Measurements from ENCODE around the gene PARD3. TPM values are rescaled to one million over a fixed set of nuclear protein-coding genes. Genes with fewer than 3 reads are reported as not detected.
A peak's percentile ranks its signal among the peaks of the same experiment; 100 is the strongest.
"Not testable (repeated sequence)": the region's sequence is repeated elsewhere in the genome, so short reads cannot be mapped to it uniquely, and the experiment has no call there.

PARD3 gene
- total RNA-seq, 1 donor from 2014 or later: 39.6 TPM

GRCh38 chr10:34078745-34079470, 736.2 kb downstream of the PARD3 start:
- DNase-seq (ENCODE audit: low spot score): no peak

GRCh38 chr10:34078017-34078744, 736.9 kb downstream of the PARD3 start:
- no peak for DNase-seq (ENCODE audit: low spot score)

- DNase-seq (ENCODE audit: low spot score): no peak
Observed at GRCh38 chr10:34076443-34076842, 738.7 kb downstream of the PARD3 start.

- DNase-seq (ENCODE audit: low spot score): peak; percentile 54
Observed at GRCh38 chr10:34075254-34075926, 739.7 kb downstream of the PARD3 start.

- no peak for DNase-seq (ENCODE audit: low spot score)
Observed at GRCh38 chr10:34074051-34074450, 741.0 kb downstream of the PARD3 start.

GRCh38 chr10:34067741-34068140, 747.4 kb downstream of the PARD3 start:
- DNase-seq (ENCODE audit: low spot score): not testable (repeated sequence)

GRCh38 chr10:34063592-34063991, 751.5 kb downstream of the PARD3 start:
- DNase-seq (ENCODE audit: low spot score): no peak

- no peak for DNase-seq (ENCODE audit: low spot score)
Observed at GRCh38 chr10:34061841-34062240, 753.3 kb downstream of the PARD3 start.

Data from mucosa of gallbladder (tissue), 1 donor.